ENCODE measurements around the gene ADSS2.

ADSS2 gene

DNA sequence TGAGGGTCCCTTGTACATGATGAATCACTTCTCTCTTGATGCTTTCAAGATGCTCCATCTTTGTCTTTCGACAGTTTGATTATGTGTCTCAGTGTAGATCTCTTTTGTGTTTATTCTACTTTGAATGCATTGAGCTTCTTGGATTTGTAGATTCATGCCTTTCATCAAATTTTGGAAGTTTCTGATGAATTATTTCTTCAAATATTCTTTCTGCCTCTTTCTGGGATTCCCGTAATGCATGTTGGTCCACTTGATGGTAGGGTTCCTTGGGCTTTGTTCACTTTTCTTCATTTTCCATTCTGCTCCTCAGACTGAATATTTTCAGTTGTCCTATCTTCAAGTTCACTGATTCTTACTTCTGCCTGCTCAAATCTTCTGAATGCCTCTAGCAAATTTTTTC is 50.7 kb downstream of the ADSS2 start:
- Histone ChIP-seq H3K9ac (ENCODE audit: low read length) (no peak overlapping the region), H2BK5ac (ENCODE audit: low read depth, low read length, poor library complexity, severe bottlenecking) (no peak overlapping the region), H2AFZ (ENCODE audit: low read depth, low read length) (no peak overlapping the region), H3K36me3 (ENCODE audit: control insufficient read depth in 1 of 2, insufficient read depth in 2 of 2, low read depth in 1 of 2, low read length in 2 of 2) (peaks cover 3 to 42% of the 10 kb centered on the region in 2 experiments), H3K4me2 (ENCODE audit: low read length, poor library complexity, severe bottlenecking) (no peak overlapping the region), H2BK15ac (ENCODE audit: low read depth, poor library complexity, severe bottlenecking) (no peak overlapping the region), H3K18ac (ENCODE audit: low read depth in 1 of 2, low read length in 2 of 2) (no peak overlapping the region), H3K9me3 (ENCODE audit: control insufficient read depth, low read length) (peaks cover 37% of the 10 kb centered on the region), H3K4me1 (ENCODE audit: control insufficient read depth, insufficient read depth, low read depth, low read length) (no peaks in the 10 kb centered on the region), H2BK12ac (ENCODE audit: low read length in 2 of 2) (no peak overlapping the region), H3K27ac (ENCODE audit: low read length, poor library complexity, severe bottlenecking) (no peak overlapping the region), H4K91ac (ENCODE audit: low read length) (no peak overlapping the region), H2AK5ac (ENCODE audit: low read length, severe bottlenecking) (no peak overlapping the region), H3K27me3 (ENCODE audit: control insufficient read depth in 1 of 2, insufficient read depth in 1 of 2, low read length in 2 of 2) (no peaks in the 10 kb centered on the region), H3K23ac (ENCODE audit: low read length in 2 of 2) (no peak overlapping the region), H4K8ac (ENCODE audit: low read length) (no peak overlapping the region), H3K14ac (ENCODE audit: low read length in 2 of 2) (no peak overlapping the region), H3K4me3 (ENCODE audit: insufficient read depth in 1 of 2, low read depth in 1 of 2, low read length in 2 of 2) (no peak overlapping the region), H3K79me1 (replicated peaks; ENCODE audit: low read length, poor library complexity, severe bottlenecking) (peaks cover 2% of the 10 kb centered on the region), H3K4ac (ENCODE audit: low read depth in 1 of 2, low read length in 2 of 2) (no peak overlapping the region), H2BK120ac (ENCODE audit: low read depth, low read length) (no peak overlapping the region)
- WGBS = 100% methylated on average over 2 of the region's 2 CpGs
- no peak for DNase-seq

- Histone ChIP-seq H3K23ac (ENCODE audit: low read length in 2 of 2) (no peak overlapping the region), H3K14ac (ENCODE audit: low read length in 2 of 2) (no peak overlapping the region), H3K9ac (ENCODE audit: low read length) (no peak overlapping the region), H4K8ac (ENCODE audit: low read length) (no peak overlapping the region), H4K91ac (ENCODE audit: low read length) (no peak overlapping the region), H3K27ac (ENCODE audit: low read length, poor library complexity, severe bottlenecking) (no peak overlapping the region), H3K9me3 (ENCODE audit: control insufficient read depth, low read length) (peaks cover 16% of the 10 kb centered on the region), H3K27me3 (ENCODE audit: control insufficient read depth in 1 of 2, insufficient read depth in 1 of 2, low read length in 2 of 2) (no peaks in the 10 kb centered on the region), H2AK5ac (ENCODE audit: low read length, severe bottlenecking) (no peak overlapping the region), H3K4me3 (ENCODE audit: insufficient read depth in 1 of 2, low read depth in 1 of 2, low read length in 2 of 2) (no peak overlapping the region), H3K4me1 (ENCODE audit: control insufficient read depth, insufficient read depth, low read depth, low read length) (peaks cover 2% of the 10 kb centered on the region), H3K4me2 (ENCODE audit: low read length, poor library complexity, severe bottlenecking) (no peak overlapping the region), H2BK15ac (ENCODE audit: low read depth, poor library complexity, severe bottlenecking) (no peak overlapping the region), H3K4ac (ENCODE audit: low read depth in 1 of 2, low read length in 2 of 2) (no peak overlapping the region), H2BK5ac (ENCODE audit: low read depth, low read length, poor library complexity, severe bottlenecking) (no peak overlapping the region), H2BK12ac (ENCODE audit: low read length in 2 of 2) (no peak overlapping the region), H3K36me3 (ENCODE audit: control insufficient read depth in 1 of 2, insufficient read depth in 2 of 2, low read depth in 1 of 2, low read length in 2 of 2) (peaks cover 10 to 16% of the 10 kb centered on the region in 2 experiments), H2BK120ac (ENCODE audit: low read depth, low read length) (no peak overlapping the region), H3K79me1 (replicated peaks; ENCODE audit: low read length, poor library complexity, severe bottlenecking) (peaks cover under 1% of the 10 kb centered on the region), H3K18ac (ENCODE audit: low read depth in 1 of 2, low read length in 2 of 2) (no peak overlapping the region), H2AFZ (ENCODE audit: low read depth, low read length) (no peak overlapping the region)
- DNase-seq = no peak
These were observed 54.6 kb downstream of the ADSS2 start for GRCh38 chr1:244397131-244397530.

- H2BK120ac ChIP-seq (ENCODE audit: low read depth, low read length) = no peak overlapping the region
- no peak overlapping the region for H3K4ac ChIP-seq (ENCODE audit: low read depth in 1 of 2, low read length in 2 of 2)
- no peaks in the 10 kb centered on the region for H3K79me1 ChIP-seq (replicated peaks; ENCODE audit: low read length, poor library complexity, severe bottlenecking)
- WGBS = 94% methylated on average over 5 of the region's 5 CpGs
- no peak overlapping the region for H2BK5ac ChIP-seq (ENCODE audit: low read depth, low read length, poor library complexity, severe bottlenecking)
- no peak overlapping the region for H4K8ac ChIP-seq (ENCODE audit: low read length)
- peaks cover 4 to 9% of the 10 kb centered on the region in 2 experiments for H3K36me3 ChIP-seq (ENCODE audit: control insufficient read depth in 1 of 2, insufficient read depth in 2 of 2, low read depth in 1 of 2, low read length in 2 of 2)
- H2BK12ac ChIP-seq (ENCODE audit: low read length in 2 of 2) = no peak overlapping the region
- H3K4me1 ChIP-seq (ENCODE audit: control insufficient read depth, insufficient read depth, low read depth, low read length) = peaks cover 5% of the 10 kb centered on the region
- H3K9ac ChIP-seq (ENCODE audit: low read length) = no peak overlapping the region
- H2AK5ac ChIP-seq (ENCODE audit: low read length, severe bottlenecking) = no peak overlapping the region
- no peak overlapping the region for H2AFZ ChIP-seq (ENCODE audit: low read depth, low read length)
- no peak overlapping the region for H2BK15ac ChIP-seq (ENCODE audit: low read depth, poor library complexity, severe bottlenecking)
- H3K27me3 ChIP-seq (ENCODE audit: control insufficient read depth in 1 of 2, insufficient read depth in 1 of 2, low read length in 2 of 2) = no peaks in the 10 kb centered on the region
- H3K18ac ChIP-seq (ENCODE audit: low read depth in 1 of 2, low read length in 2 of 2) = no peak overlapping the region
- H3K9me3 ChIP-seq (ENCODE audit: control insufficient read depth, low read length) = peaks cover 4% of the 10 kb centered on the region
- H3K14ac ChIP-seq (ENCODE audit: low read length in 2 of 2) = no peak overlapping the region
- no peak overlapping the region for H3K27ac ChIP-seq (ENCODE audit: low read length, poor library complexity, severe bottlenecking)
- no peak for DNase-seq
- H3K4me2 ChIP-seq (ENCODE audit: low read length, poor library complexity, severe bottlenecking) = no peak overlapping the region
- H3K23ac ChIP-seq (ENCODE audit: low read length in 2 of 2) = peak overlapping the region in 1 of 2 experiments; percentile 9
- no peak overlapping the region for H4K91ac ChIP-seq (ENCODE audit: low read length)
- H3K4me3 ChIP-seq (ENCODE audit: insufficient read depth in 1 of 2, low read depth in 1 of 2, low read length in 2 of 2) = no peak overlapping the region
These were observed 55.7 kb downstream of the ADSS2 start for GRCh38 chr1:244395965-244396364.

DNA sequence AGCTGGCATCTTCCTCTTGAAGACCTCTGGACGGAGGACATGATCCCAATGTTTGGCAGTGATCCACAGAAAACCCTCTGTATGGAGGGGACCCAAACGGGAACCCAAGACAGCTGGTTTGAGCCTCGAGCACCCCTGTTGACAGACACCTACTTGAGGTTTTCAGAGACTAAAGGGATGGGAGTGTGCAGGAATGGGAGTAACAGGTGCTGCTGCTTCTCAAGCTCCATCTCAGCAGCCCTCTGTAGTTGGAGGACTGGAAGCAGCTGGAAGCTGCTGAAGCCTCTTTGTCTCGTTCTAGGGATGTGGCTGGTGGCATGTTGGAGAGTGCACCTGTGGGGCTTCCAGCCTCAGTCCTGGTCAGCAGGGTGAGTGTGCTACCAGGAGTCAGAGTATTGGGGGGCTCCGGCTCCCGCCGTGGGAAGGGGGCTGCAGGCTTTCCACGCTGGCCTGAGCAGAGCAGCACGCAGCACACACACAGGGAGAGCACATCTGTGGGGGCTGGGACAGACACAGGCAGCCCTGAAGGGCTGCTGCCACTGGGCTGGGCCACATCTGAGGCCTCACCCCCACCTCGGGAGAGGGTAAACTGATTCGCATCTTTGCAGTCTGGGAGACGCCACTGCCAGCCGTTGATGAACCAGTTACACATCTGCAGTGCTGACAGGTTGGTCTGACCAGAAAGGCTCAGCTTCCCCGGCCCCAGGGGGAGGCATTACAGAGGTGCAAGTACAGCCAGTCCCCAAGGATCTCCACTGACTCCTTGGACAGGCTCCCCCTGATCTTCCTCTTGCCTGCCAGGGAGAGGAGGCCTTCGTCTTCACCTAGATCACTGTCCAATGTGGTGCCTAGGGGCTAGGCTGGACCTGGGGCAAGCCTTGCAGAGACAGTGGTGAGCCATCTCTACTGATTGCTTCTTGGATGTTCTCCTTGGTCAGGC is 56.6 kb downstream of the ADSS2 start:
- no peaks in the 10 kb centered on the region for H3K79me1 ChIP-seq (replicated peaks; ENCODE audit: low read length, poor library complexity, severe bottlenecking)
- no peaks in the 10 kb centered on the region for H3K9me3 ChIP-seq (ENCODE audit: control insufficient read depth, low read length)
- peaks cover 5% of the 10 kb centered on the region for H3K4me1 ChIP-seq (ENCODE audit: control insufficient read depth, insufficient read depth, low read depth, low read length)
- no peak overlapping the region for H2BK15ac ChIP-seq (ENCODE audit: low read depth, poor library complexity, severe bottlenecking)
- H2AK5ac ChIP-seq (ENCODE audit: low read length, severe bottlenecking) = no peak overlapping the region
- H3K4ac ChIP-seq (ENCODE audit: low read depth in 1 of 2, low read length in 2 of 2) = no peak overlapping the region
- H3K4me2 ChIP-seq (ENCODE audit: low read length, poor library complexity, severe bottlenecking) = no peak overlapping the region
- H2BK12ac ChIP-seq (ENCODE audit: low read length in 2 of 2) = no peak overlapping the region
- H3K27ac ChIP-seq (ENCODE audit: low read length, poor library complexity, severe bottlenecking) = no peak overlapping the region
- H3K18ac ChIP-seq (ENCODE audit: low read depth in 1 of 2, low read length in 2 of 2) = no peak overlapping the region
- H4K91ac ChIP-seq (ENCODE audit: low read length) = no peak overlapping the region
- H3K4me3 ChIP-seq (ENCODE audit: insufficient read depth in 1 of 2, low read depth in 1 of 2, low read length in 2 of 2) = no peak overlapping the region
- no peak overlapping the region for H2BK120ac ChIP-seq (ENCODE audit: low read depth, low read length)
- peaks cover 3 to 9% of the 10 kb centered on the region in 2 experiments for H3K36me3 ChIP-seq (ENCODE audit: control insufficient read depth in 1 of 2, insufficient read depth in 2 of 2, low read depth in 1 of 2, low read length in 2 of 2)
- H4K8ac ChIP-seq (ENCODE audit: low read length) = no peak overlapping the region
- 93% methylated on average over 15 of the region's 15 CpGs for WGBS
- H3K23ac ChIP-seq (ENCODE audit: low read length in 2 of 2) = no peak overlapping the region
- H3K27me3 ChIP-seq (ENCODE audit: control insufficient read depth in 1 of 2, insufficient read depth in 1 of 2, low read length in 2 of 2) = no peaks in the 10 kb centered on the region
- H3K14ac ChIP-seq (ENCODE audit: low read length in 2 of 2) = no peak overlapping the region
- DNase-seq = no peak
- H2BK5ac ChIP-seq (ENCODE audit: low read depth, low read length, poor library complexity, severe bottlenecking) = no peak overlapping the region
- H3K9ac ChIP-seq (ENCODE audit: low read length) = no peak overlapping the region
- H2AFZ ChIP-seq (ENCODE audit: low read depth, low read length) = no peak overlapping the region
